ENCODE measurements around the gene GFER.

DNA sequence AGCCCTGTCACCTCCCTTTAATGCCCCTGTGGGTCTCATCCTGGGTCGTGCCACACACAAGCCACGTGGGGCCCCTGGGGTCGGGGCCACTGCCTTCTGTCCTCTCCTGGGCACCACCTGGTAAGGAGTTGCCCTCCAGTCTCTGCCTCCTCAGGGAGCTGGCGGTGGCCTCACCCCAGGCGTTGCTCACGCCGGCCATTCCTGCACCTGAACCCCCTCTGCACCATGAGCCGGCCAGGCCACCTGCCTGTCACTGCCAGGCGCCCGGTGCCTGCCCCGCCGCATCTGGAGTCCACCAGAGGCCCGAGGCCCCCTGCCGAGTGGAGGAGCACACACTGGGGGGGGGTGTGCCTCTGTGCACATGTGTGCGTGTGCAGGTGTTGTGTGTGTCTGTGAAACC lies 53.1 kb downstream of the GFER start:
- TF ChIP-seq POLR2A (IDR thresholded peaks at IDR 0.05; ENCODE audit: low read length) (no peak), GATA1 (IDR thresholded peaks at IDR 0.05; ENCODE audit: low read depth, low read length) (no peak)
